HFF-Myc (cell line): ENCODE data around the gene LNPEP.

ENCODE experiments used
- DNase-seq: peaks from one replicate; pipeline ENCODE4 v3.0.0-alpha.2; 2011; ENCODE audit warnings: low read depth; ENCODE audit errors: extremely low read depth
- H3K4me3 ChIP-seq: replicated peaks from 2 replicates; pipeline ENCODE4 v1.5.1; 2011; ENCODE audit warnings: low read depth, mild to moderate bottlenecking, control low read depth, low read length
- TF ChIP-seq, protein P1 (sequence below): IDR thresholded peaks from 2 replicates; pipeline ENCODE4 v1.5.1; 2012; ENCODE audit warnings: mild to moderate bottlenecking, low read depth, low read length, control low read depth; ENCODE audit errors: missing control alignments

The LNPEP gene

DNA sequence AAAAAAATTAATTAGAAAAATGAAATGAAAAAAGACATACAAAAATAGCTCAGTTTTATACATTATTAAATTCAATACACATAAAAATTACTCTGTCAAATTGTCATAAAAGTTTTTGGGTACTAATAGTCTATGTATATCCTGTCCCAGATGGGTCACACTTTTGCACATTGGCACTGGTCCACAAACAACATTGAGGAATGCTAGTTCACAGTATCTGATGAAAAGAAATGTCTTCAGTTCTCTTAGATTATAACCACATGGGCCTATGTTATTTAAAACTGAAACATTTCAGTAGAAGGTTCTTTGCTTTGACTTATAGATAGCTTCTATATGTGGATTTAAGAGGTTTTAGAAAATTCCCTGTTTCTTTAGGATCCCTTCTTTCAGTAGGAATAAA is 39.8 kb downstream of the LNPEP start:
- no peak overlapping the region for H3K4me3 ChIP-seq
- TF ChIP-seq, protein P1, sequence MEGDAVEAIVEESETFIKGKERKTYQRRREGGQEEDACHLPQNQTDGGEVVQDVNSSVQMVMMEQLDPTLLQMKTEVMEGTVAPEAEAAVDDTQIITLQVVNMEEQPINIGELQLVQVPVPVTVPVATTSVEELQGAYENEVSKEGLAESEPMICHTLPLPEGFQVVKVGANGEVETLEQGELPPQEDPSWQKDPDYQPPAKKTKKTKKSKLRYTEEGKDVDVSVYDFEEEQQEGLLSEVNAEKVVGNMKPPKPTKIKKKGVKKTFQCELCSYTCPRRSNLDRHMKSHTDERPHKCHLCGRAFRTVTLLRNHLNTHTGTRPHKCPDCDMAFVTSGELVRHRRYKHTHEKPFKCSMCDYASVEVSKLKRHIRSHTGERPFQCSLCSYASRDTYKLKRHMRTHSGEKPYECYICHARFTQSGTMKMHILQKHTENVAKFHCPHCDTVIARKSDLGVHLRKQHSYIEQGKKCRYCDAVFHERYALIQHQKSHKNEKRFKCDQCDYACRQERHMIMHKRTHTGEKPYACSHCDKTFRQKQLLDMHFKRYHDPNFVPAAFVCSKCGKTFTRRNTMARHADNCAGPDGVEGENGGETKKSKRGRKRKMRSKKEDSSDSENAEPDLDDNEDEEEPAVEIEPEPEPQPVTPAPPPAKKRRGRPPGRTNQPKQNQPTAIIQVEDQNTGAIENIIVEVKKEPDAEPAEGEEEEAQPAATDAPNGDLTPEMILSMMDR = no peak
- no peak for DNase-seq

DNA sequence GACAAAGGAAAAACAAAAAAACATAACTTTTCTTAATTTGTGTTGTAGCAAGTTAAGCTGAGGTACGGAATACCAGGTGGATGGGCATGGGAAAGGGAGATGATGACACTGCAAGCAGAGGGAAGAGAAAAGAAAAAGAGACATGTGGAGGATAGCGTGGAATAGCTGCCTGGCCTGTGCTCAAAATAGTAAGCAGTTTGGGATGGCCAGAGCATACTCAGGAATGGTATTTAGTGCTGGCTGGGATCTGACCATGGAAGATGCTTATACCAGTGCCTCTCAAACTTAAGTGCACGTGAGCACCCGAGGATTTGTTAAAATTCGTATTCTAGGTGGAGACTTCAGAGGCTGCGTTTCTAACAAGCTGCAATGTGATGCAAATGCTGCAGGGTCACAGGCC is 41.3 kb downstream of the LNPEP start:
- TF ChIP-seq, protein P1 = no peak
- no peak overlapping the region for H3K4me3 ChIP-seq
- no peak for DNase-seq

DNA sequence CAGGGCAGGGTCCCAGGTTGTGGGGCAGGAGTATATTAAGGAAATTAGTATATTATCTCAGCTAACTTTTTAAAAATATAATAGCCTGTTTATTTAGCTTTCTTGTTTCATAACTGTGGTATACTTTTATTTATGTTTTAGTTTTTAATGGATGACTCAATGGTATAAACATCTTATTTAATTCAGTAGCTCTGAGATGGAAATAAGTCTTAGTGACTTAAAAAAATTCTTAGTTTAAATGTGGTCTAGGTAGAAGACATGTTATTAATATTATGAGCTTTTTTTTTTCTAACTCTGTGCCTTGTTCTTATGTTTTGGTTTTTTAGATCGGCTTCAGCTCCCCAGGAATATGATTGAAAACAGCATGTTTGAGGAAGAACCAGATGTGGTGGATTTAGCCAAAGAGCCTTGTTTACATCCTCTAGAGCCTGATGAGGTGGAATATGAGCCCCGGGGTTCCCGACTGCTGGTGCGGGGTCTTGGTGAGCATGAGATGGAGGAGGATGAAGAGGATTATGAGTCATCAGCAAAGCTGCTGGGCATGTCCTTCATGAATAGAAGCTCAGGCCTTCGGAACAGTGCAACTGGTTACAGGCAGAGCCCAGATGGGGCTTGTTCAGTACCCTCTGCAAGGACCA is 43.1 kb downstream of the LNPEP start:
- DNase-seq = peak; percentile 93

DNA sequence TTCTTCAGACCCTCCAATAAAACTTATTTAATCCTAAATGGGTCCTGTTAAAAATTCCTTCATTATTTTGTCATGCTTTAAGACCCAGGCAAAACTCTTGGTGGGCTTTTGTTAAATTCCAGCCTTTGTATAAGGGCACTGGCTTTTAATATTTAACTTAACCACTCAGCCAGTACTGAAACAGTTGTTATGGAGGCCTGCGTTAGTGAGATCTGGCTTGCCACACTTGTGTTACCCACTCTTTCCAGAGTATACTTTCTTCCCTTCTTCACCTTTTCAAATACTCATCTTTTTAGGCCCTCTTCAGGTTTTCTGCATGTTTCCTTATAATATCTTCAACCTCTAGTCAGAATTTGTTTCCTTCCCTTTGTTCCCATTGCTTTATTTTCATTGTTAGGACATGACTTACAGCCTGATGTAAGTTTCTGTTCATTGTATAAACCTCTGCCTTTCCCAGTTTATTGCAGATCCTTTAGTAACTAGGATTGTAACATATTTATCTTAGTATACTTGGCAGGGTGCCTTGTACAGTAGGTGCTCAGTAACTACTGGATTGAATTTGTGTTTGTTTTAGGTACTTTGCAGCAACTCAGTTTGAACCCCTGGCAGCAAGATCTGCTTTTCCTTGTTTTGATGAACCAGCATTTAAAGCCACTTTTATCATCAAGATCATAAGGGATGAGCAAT is 48.8 kb downstream of the LNPEP start:
- no peak overlapping the region for H3K4me3 ChIP-seq
- DNase-seq = no peak
- TF ChIP-seq, protein P1 = no peak

More for the DNA sequence above, 43.1 kb downstream of the LNPEP start:
- TF ChIP-seq, protein P1 = no peak
- H3K4me3 ChIP-seq = no peak overlapping the region

DNA sequence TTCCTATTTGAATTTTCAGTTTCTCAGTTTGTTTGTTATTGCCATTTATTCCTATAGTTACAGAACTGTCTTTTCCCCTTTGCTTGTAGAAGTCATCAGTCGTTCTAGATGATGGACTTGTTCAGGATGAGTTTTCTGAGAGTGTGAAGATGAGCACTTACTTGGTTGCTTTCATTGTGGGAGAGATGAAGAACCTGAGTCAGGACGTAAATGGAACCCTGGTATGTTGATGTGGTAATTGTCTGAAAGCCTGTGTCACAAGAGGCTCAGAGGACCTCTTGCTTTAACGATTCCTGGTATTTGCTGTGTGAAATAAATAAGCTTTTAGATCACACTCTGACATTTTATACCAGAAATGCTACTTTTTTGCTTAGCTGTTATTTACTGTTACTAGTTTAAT is 50.6 kb downstream of the LNPEP start:
- TF ChIP-seq, protein P1 = no peak
- H3K4me3 ChIP-seq = no peak overlapping the region
- no peak for DNase-seq

DNA sequence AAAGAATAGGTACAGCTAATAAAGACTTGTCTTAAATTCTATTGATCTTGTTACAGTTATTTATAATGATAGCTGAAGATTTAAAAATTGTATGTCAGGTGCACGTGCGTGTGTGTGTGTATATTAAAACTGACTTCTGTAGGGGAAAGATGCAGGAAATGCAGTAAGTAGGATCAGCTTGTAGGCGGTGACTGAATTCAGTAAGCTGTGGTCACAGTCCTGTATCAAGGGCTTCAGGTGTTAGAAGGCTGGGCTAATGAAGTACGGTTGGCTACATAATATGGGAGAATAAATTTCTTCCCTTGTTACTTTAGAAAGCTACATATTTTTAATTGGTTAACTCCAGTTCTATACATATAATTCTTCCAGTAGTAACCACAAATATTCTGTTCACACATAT is 54.2 kb downstream of the LNPEP start:
- no peak for DNase-seq
- TF ChIP-seq, protein P1 = no peak
- H3K4me3 ChIP-seq = no peak overlapping the region
